Measurements from ENCODE around the gene ANP32D. TPM values are rescaled to one million over a fixed set of nuclear protein-coding genes. Genes with fewer than 3 reads are reported as not detected.
"Not testable (repeated sequence)": the region's sequence is repeated elsewhere in the genome, so short reads cannot be mapped to it uniquely, and the experiment has no call there.

The ANP32D gene
- total and polyA plus RNA-seq, 8 donors: 0.17 to 0.43 (median 0.29) TPM; not detected in 4

DNA sequence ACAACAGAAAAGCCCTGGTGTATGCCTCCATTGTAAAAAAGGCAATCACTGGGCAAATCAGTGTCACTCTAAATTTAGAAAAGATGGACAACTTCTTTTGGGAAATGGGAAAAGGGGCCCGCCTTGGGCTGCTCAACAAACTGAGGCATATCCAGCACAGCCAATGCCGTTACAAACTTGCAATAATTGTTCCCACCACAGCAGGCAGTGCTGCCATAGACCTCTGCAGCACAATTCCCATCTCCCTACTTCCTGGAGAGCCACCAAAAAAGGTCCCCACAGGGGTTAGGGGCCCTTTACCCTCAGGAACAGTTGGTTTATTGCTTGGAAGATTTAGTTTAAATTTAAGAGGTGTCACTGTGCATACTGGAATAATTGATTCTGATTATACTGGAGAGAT lies 36.6 kb downstream of the ANP32D start:
- H3K27ac ChIP-seq: no peak overlapping the region
- TF ChIP-seq, protein P1, sequence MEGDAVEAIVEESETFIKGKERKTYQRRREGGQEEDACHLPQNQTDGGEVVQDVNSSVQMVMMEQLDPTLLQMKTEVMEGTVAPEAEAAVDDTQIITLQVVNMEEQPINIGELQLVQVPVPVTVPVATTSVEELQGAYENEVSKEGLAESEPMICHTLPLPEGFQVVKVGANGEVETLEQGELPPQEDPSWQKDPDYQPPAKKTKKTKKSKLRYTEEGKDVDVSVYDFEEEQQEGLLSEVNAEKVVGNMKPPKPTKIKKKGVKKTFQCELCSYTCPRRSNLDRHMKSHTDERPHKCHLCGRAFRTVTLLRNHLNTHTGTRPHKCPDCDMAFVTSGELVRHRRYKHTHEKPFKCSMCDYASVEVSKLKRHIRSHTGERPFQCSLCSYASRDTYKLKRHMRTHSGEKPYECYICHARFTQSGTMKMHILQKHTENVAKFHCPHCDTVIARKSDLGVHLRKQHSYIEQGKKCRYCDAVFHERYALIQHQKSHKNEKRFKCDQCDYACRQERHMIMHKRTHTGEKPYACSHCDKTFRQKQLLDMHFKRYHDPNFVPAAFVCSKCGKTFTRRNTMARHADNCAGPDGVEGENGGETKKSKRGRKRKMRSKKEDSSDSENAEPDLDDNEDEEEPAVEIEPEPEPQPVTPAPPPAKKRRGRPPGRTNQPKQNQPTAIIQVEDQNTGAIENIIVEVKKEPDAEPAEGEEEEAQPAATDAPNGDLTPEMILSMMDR (IDR thresholded peaks at IDR 0.05): no peak
- H3K9me3 ChIP-seq: peaks cover 0 to 20% of the 10 kb centered on the region in 2 donors
- H3K4me1 ChIP-seq: no peaks in the 10 kb centered on the region
- intact Hi-C loops (cut with DNase I): no loop called here
- no peaks in the 10 kb centered on the region for H3K27me3 ChIP-seq
- H3K36me3 ChIP-seq: no peaks in the 10 kb centered on the region
- DNase-seq (no peak), ATAC-seq (no peak)
- no peak overlapping the region for H3K4me3 ChIP-seq

DNA sequence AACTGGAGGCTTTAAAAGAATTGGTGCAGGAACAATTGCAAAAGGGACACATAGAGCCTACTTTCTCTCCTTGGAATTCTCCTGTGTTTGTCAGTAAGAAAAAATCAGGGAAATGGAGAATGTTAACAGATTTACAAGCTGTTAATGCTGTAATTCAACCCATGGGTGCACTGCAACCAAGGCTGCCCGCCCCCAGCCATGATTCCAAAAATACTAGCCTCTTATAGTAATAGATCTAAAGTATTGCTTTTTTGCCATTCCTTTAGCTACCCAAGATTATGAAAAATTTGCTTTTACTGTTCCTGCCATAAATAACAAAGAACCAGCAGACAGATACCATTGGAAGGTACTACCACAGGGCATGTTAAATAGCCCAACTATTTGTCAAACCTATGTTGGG lies 37.8 kb downstream of the ANP32D start:
- Histone ChIP-seq H3K4me1 (no peaks in the 10 kb centered on the region), H3K9me3 (peaks cover 0 to 20% of the 10 kb centered on the region in 2 donors), H3K4me3 (no peak overlapping the region), H3K27me3 (no peaks in the 10 kb centered on the region), H3K27ac (no peak overlapping the region), H3K36me3 (no peaks in the 10 kb centered on the region)
- no peak for ATAC-seq
- intact Hi-C loops (cut with DNase I): no loop called here
- DNase-seq: no peak
- TF ChIP-seq, protein P1 (IDR thresholded peaks at IDR 0.05): no peak

DNA sequence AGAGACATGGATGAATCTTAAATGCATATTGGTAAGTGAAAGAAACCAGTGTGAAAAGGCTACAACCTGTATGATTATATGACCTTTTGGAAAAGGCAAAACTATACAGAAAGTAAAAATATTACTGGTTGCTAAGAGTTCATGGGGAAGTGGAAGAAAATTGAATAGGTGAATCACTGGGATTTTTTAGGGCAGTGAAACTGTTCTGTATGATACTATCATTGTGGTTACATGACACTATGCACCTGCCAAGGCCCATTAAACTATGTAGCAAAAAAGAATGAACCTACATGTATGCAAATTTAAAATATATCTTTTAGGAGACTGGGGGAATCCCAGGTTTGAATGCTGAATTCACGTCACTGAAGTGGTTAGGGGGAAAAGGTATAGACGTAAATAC lies 40.5 kb downstream of the ANP32D start:
- no peak overlapping the region for H3K4me3 ChIP-seq
- no peaks in the 10 kb centered on the region for H3K36me3 ChIP-seq
- no peaks in the 10 kb centered on the region for H3K27me3 ChIP-seq
- H3K4me1 ChIP-seq: no peaks in the 10 kb centered on the region
- TF ChIP-seq, protein P1 (IDR thresholded peaks at IDR 0.05): no peak
- peaks cover 0 to 20% of the 10 kb centered on the region in 2 donors for H3K9me3 ChIP-seq
- intact Hi-C loops (cut with DNase I): no loop called here
- H3K27ac ChIP-seq: no peak overlapping the region
- DNase-seq (no peak), ATAC-seq (no peak)

DNA sequence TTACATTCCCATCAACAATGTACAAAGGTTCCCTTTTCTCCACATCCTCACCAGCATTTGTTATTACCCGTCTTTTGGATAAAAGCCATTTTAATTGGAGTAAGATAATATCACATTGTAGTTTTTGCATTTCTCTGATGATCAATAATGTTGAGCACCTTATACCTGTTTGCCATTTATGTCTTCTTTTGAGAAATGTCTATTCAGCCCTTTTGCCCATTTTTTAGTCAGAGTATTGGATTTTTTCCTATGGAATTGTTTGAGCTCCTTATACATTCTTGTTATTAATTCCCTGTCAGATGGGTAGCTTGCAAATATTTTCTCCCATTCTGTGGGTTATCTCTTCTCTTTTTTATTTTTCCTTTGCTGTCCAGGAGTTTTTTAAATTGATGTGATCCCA lies 42.4 kb downstream of the ANP32D start:
- ATAC-seq (no peak), DNase-seq (no peak)
- intact Hi-C loops (cut with DNase I): no loop called here
- Histone ChIP-seq H3K4me1 (no peaks in the 10 kb centered on the region), H3K27me3 (no peaks in the 10 kb centered on the region), H3K36me3 (no peaks in the 10 kb centered on the region), H3K27ac (no peak overlapping the region), H3K9me3 (peaks cover 0 to 20% of the 10 kb centered on the region in 2 donors), H3K4me3 (no peak overlapping the region)
- TF ChIP-seq, protein P1 (IDR thresholded peaks at IDR 0.05): no peak

DNA sequence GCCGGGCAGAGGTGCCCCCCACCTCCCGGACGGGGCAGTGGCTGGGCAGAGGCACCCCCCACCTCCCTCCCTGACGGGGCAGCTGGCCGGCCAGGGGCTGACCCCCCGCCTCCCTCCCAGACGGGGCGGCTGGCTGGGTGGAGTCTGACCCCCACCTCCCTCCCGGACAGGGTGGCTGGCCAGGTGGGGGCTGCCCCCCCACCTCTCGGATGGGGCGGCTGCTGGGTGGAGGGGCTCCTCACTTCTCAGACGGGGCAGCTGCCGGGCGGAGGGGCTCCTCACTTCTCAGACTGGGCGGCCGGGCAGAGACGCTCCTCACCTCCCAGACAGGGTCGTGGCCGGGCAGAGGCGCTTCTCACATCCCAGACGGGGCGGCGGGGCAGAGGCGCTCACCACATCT lies 48.0 kb downstream of the ANP32D start:
- H3K27ac ChIP-seq; H3K9me3 ChIP-seq; ATAC-seq; H3K36me3 ChIP-seq; H3K27me3 ChIP-seq; H3K4me1 ChIP-seq; H3K4me3 ChIP-seq; intact Hi-C loops (cut with DNase I): not testable (repeated sequence)
- peak in 1 of 4 donors; percentile 61 for DNase-seq

Other genes starting within 250 kb of the ANP32D start
- gene ZNF641, start 121.6 kb upstream of the ANP32D start, total RNA-seq: 10 to 100 TPM; 17.5 to 20.8 TPM
- gene ZNF641, start 121.6 kb upstream of the ANP32D start, polyA plus RNA-seq (ENCODE audit: insufficient read length in 6 of 6): 10 to 100 TPM; 26.0 to 32.6 (median 29.4) TPM
- gene C12orf54, start 9.9 kb downstream of the ANP32D start, total RNA-seq: not detected
- 1 to 10 TPM in 2 of 6 donors, under 1 TPM in 4; 0.35 to 1.7 (median 0.81) TPM for gene C12orf54, start 9.9 kb downstream of the ANP32D start, polyA plus RNA-seq (ENCODE audit: insufficient read length in 6 of 6)
- not detected for gene OR8S1, start 53.1 kb downstream of the ANP32D start, total RNA-seq
- not detected for gene OR8S1, start 53.1 kb downstream of the ANP32D start, polyA plus RNA-seq (ENCODE audit: insufficient read length in 6 of 6)
- gene LALBA, start 97.5 kb downstream of the ANP32D start, total RNA-seq: not detected
- gene LALBA, start 97.5 kb downstream of the ANP32D start, polyA plus RNA-seq (ENCODE audit: insufficient read length in 6 of 6): not detected
- gene KANSL2, start 209.7 kb downstream of the ANP32D start, total RNA-seq: 10 to 100 TPM; 28.0 to 30.6 TPM
- gene KANSL2, start 209.7 kb downstream of the ANP32D start, polyA plus RNA-seq (ENCODE audit: insufficient read length in 6 of 6): 10 to 100 TPM; 47.8 to 58.3 (median 52.2) TPM
- gene CCNT1, start 244.1 kb downstream of the ANP32D start, total RNA-seq: 10 to 100 TPM; 28.7 to 36.2 TPM
- 10 to 100 TPM; 30.7 to 34.2 (median 31.3) TPM for gene CCNT1, start 244.1 kb downstream of the ANP32D start, polyA plus RNA-seq (ENCODE audit: insufficient read length in 6 of 6)

All from left lung (tissue), 10 donors.